A673 (cell line): ENCODE measurements around the gene RMI2. TPM values are rescaled to one million over a fixed set of nuclear protein-coding genes. Genes with fewer than 3 reads are reported as not detected.

Source experiments
- BruUV-seq: library from RNA; stranded (reverse); fragments of 400-500 nt; replicated peaks from 2 replicates; lab custom pipeline; 2021; lab: Mats Ljungman, UMichigan
- CTCF ChIA-PET: fragments of 300-600 bp; sonication (Branson Sonifier 250); formaldehyde crosslinking; loops from one replicate; lab custom pipeline; 2022; ENCODE audit warnings: antibody characterized with exemption; lab: Charles Lee
- POLR2A ChIA-PET: fragments of 300-600 bp; sonication (Branson Sonifier 250); formaldehyde crosslinking; loops from one replicate; lab custom pipeline; 2022; ENCODE audit warnings: antibody characterized with exemption; ENCODE audit not compliant: low non-redundant PET; lab: Charles Lee
- DNase-seq: peaks from one replicate; pipeline ENCODE4 v3.0.0-alpha.2; 2015; ENCODE audit warnings: low spot score
- H3K27ac ChIP-seq: fragments of 200-600 bp; sonication (generic); 2 replicates; pipeline ENCODE4 v1.5.1; 2016; ENCODE audit warnings: mixed run types, low read depth, mild to moderate bottlenecking, mixed read lengths, antibody characterized with exemption, low read length; ENCODE audit not compliant: poor library complexity, severe bottlenecking
- H3K27me3 ChIP-seq: fragments of 200-600 bp; sonication (generic); replicated peaks from 2 replicates; pipeline ENCODE4 v1.6.1; 2017; ENCODE audit warnings: mixed run types, low read depth, mild to moderate bottlenecking, mixed read lengths, antibody characterized with exemption, low read length; ENCODE audit not compliant: insufficient read depth, poor library complexity
- H3K36me3 ChIP-seq: fragments of 200-600 bp; sonication (generic); 2 replicates; pipeline ENCODE4 v1.6.1; 2016; ENCODE audit warnings: mixed run types, mild to moderate bottlenecking, mixed read lengths, antibody characterized with exemption, low read length; ENCODE audit not compliant: insufficient read depth, poor library complexity, severe bottlenecking
- H3K4me1 ChIP-seq: fragments of 200-600 bp; sonication (generic); 2 replicates; pipeline ENCODE4 v1.6.1; 2017; ENCODE audit warnings: mixed run types, mild to moderate bottlenecking, mixed read lengths, antibody characterized with exemption, low read length; ENCODE audit not compliant: insufficient read depth, poor library complexity, severe bottlenecking
- H3K4me3 ChIP-seq: fragments of 200-600 bp; sonication (generic); 2 replicates; pipeline ENCODE4 v1.5.1; 2016; ENCODE audit warnings: low read depth, mixed run types, mild to moderate bottlenecking, mixed read lengths, low read length; ENCODE audit not compliant: poor library complexity, severe bottlenecking
- H3K9me3 ChIP-seq: fragments of 200-600 bp; sonication (generic); 2 replicates; pipeline ENCODE4 v1.6.1; 2016; ENCODE audit warnings: mixed run types, low read depth, mild to moderate bottlenecking, mixed read lengths, antibody characterized with exemption, low read length; ENCODE audit not compliant: poor library complexity, severe bottlenecking
- EZH2 ChIP-seq: fragments of 200-600 bp; sonication (generic); IDR thresholded peaks from 2 replicates; pipeline ENCODE4 v1.6.1; 2017; ENCODE audit warnings: borderline replicate concordance, low read depth, mild to moderate bottlenecking, mixed read lengths, antibody characterized with exemption, low read length; ENCODE audit not compliant: poor library complexity, severe bottlenecking
- intact Hi-C: fragments of 100-400 bp; cut with micrococcal nuclease; formaldehyde crosslinking; loops from one replicate; pipeline ENCODE4 v1.10.0; 2022; ENCODE audit not compliant: unreplicated experiment
- total RNA-seq: library from RNA; stranded (reverse); gene quantifications from 2 replicates; pipeline ENCODE4 v1.2.3, GENCODE V29; 2021
- TF ChIP-seq, protein P1 (sequence below): fragments of 300-800, 200-600 bp; sonication (generic); conservative IDR thresholded peaks from 2 replicates; pipeline ENCODE4 v1.5.1; 2017; ENCODE audit warnings: low read depth, mild to moderate bottlenecking, antibody characterized with exemption, low read length, moderate library complexity, mixed read lengths

RMI2 gene
- total RNA-seq, 1 experiment from 2014 or later: 28.5 TPM

DNA sequence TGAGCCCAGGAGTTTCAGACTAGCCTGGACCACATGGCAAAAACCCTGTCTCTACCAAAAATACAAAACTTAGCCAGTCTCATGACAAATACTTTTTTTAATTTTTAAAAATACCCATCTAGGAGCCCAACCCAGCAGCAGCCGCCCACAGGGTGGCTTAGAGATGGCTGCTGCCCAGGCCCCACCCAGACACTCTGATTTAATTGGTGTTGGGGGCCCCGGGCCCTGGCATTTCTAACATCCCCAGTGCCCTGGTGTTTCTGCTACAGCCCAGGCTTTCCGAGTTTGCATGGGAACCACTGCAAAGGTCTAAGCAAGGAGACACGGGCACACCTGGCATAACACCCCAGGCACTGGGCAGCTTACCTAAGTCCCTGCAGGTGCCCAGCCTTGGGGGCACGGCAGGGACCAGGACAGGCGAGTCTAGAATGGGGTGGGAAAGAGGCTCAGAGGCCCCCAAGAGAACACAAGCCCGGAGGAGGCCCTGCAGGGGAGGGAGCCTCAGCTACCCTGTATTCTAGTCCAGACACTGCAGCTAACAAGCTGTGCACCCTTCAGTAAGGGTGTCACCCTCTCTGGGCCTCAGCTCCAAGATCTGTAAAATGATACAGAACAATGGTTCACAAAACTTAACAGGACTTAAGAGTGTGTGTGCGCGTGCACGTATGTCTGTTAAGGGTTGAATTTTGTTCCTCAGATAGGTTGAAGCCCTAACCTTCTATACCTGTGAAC lies 48.8 kb downstream of the RMI2 start:
- H3K36me3 ChIP-seq: no peaks in the 10 kb centered on the region
- ChIA-PET POLR2A (no interaction called here), CTCF (no interaction called here)
- H3K27ac ChIP-seq: no peak overlapping the region
- no peak for DNase-seq
- no peak overlapping the region for H3K4me3 ChIP-seq
- no peaks in the 10 kb centered on the region for H3K9me3 ChIP-seq
- H3K4me1 ChIP-seq: peaks cover 11% of the 10 kb centered on the region
- intact Hi-C loops: no loop called here
- no peak for TF ChIP-seq EZH2
- TF ChIP-seq, protein P1, sequence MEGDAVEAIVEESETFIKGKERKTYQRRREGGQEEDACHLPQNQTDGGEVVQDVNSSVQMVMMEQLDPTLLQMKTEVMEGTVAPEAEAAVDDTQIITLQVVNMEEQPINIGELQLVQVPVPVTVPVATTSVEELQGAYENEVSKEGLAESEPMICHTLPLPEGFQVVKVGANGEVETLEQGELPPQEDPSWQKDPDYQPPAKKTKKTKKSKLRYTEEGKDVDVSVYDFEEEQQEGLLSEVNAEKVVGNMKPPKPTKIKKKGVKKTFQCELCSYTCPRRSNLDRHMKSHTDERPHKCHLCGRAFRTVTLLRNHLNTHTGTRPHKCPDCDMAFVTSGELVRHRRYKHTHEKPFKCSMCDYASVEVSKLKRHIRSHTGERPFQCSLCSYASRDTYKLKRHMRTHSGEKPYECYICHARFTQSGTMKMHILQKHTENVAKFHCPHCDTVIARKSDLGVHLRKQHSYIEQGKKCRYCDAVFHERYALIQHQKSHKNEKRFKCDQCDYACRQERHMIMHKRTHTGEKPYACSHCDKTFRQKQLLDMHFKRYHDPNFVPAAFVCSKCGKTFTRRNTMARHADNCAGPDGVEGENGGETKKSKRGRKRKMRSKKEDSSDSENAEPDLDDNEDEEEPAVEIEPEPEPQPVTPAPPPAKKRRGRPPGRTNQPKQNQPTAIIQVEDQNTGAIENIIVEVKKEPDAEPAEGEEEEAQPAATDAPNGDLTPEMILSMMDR: no peak
- no peaks in the 10 kb centered on the region for H3K27me3 ChIP-seq
- BruUV-seq: no TSS peak

DNA sequence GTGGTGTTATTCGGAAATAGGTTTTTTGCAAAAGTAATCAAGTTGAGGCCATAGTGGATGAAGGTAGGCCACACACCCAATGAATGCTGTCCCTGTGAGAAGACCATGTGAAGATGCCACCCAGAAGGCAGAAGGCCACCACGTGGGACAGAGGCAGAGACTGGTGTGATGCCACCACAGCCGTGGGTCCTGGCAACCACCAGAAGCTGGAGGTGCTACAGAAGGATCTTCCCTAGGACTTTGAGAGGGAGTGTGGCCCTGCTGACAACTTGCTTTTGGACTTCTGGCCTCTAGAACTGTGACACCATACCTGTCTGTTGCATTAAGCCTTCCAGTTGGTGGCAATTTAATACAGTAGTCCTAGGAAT lies 49.3 kb downstream of the RMI2 start:
- ChIA-PET POLR2A (no interaction called here), CTCF (no interaction called here)
- H3K27me3 ChIP-seq: no peaks in the 10 kb centered on the region
- no TSS peak for BruUV-seq
- TF ChIP-seq, protein P1: no peak
- DNase-seq: no peak
- no peaks in the 10 kb centered on the region for H3K9me3 ChIP-seq
- H3K4me1 ChIP-seq: peaks cover 11% of the 10 kb centered on the region
- H3K4me3 ChIP-seq: no peak overlapping the region
- no peaks in the 10 kb centered on the region for H3K36me3 ChIP-seq
- no peak overlapping the region for H3K27ac ChIP-seq
- intact Hi-C loops: no loop called here

DNA sequence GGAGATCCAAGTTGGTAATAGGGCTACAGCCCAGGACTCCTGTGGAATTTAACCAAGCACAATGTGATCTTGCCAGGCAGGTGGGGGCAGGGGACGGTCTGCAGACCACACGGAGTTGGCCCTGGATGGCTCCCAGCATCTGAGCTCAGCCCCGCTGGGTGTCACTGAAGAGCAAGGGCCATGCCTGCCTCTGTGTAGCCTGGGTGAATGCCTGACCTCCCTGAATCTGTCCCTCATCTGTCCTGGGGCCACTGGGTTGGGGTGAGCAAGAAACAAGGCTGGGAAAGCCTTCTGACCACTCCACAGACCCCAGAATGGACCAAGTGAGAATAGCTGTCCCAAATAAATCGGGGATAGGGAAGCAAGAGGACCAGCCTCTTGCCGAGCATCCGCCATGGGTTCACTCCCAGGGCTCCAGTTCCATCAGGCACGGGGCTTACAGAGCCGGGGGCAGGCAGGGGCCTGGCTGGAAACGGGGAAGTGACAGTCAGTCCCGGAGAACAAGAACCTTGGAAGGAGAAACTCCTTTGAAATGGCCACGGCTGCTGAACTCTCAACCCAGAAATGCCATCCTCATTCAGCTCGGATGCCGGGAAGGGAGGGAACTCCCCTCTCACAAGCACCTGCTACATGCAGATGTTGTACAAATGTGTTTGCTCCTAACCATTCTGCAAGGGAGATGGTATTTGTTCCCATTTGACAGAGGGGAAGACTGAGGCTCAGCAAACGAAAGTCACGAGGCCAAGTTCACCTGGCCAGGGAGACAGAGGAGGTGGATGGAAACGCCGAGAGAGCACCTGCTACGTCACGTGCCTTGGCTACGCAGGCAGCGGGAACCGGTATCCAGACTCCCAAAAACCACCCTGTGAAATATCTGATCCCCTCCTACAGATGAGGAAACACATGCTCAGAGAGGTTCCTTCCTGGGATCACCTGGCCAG lies 50.0 kb downstream of the RMI2 start:
- Histone ChIP-seq H3K36me3 (no peaks in the 10 kb centered on the region), H3K27me3 (no peaks in the 10 kb centered on the region), H3K4me1 (peaks cover 10% of the 10 kb centered on the region), H3K9me3 (no peaks in the 10 kb centered on the region), H3K4me3 (no peak overlapping the region), H3K27ac (no peak overlapping the region)
- no TSS peak for BruUV-seq
- no peak for DNase-seq
- POLR2A ChIA-PET: no interaction called here
- TF ChIP-seq, protein P1: no peak
- TF ChIP-seq EZH2: no peak
- CTCF ChIA-PET: interaction anchor here (0.6 to 1.6 kb wide), 5 partner anchors 10 to 673 kb away, joined by 3 to 16 read pairs (median 4); no protein-coding TSS in a partner anchor
- intact Hi-C loops: no loop called here
